ENCODE data around the gene XKR7.

GRCh38 chr20:32021091-32021490 is 53.1 kb downstream of the XKR7 start:
- no peak for TF ChIP-seq CTCF (IDR thresholded peaks at IDR 0.05)
- no peak for TF ChIP-seq EZH2 (IDR thresholded peaks at IDR 0.05; ENCODE audit: borderline replicate concordance, insufficient read depth, low read depth, low read length, poor library complexity, severe bottlenecking)

Measured in B cell (primary cell).